Stimulated activated CD4-positive, alpha-beta T cell treated with anti-CD3 and anti-CD28 coated beads, Interleukin-1b, Interleukin-23, amount 100 ng/mL, for 1 hour (primary cell): ENCODE results near the gene THAP7.
"Not testable (repeated sequence)": the region's sequence is repeated elsewhere in the genome, so short reads cannot be mapped to it uniquely, and the experiment has no call there.

Experiments used
- DNase-seq, 2 donors: peaks; one replicate each; pipeline ENCODE4 v3.0.0-alpha.2; 2020; ENCODE audit warnings: low read depth in 2 of 2

The THAP7 gene, protein sequence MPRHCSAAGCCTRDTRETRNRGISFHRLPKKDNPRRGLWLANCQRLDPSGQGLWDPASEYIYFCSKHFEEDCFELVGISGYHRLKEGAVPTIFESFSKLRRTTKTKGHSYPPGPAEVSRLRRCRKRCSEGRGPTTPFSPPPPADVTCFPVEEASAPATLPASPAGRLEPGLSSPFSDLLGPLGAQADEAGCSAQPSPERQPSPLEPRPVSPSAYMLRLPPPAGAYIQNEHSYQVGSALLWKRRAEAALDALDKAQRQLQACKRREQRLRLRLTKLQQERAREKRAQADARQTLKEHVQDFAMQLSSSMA

DNA sequence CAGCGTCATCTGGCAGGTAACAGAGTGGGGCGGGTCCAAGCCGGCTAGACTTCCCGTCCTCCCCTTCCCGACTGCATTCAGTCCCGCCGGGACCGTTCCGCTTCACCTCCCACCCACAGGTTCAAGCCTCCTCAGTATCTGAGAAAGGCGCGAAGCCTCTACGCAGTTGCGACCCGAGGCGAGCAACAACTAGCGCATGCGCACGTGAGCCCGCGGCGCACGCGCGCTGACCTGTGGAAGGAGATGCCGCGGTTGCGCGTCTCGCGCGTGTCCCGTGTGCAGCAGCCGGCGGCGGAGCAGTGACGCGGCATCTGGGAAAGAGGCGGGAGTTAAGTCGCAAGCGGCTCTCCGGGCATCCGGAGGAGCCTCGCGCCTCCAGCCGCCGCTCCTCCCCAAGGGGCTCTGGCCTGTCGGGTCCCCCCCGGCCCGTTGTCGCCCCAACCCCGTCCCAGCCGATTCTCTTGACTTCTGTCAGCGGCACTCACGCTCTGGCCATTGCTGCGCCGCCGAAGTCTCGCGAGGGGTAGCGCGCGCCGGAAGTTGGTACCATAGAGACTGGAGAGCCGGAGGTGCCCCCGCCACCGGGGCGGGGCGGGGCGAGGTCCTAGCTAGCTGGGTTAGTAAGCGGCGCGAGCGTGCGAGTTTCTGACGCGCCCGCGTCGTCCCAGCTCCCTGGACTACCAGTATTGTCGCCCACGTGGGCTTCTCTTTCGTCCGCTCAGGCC lies at the start of gene THAP7:
THAP7 (minus strand) TSS at position 518 of the 725 bp plus-strand sequence; CDS start at position 311, 207 bp downstream.
- peak; percentile 92 to 93 for DNase-seq

DNA sequence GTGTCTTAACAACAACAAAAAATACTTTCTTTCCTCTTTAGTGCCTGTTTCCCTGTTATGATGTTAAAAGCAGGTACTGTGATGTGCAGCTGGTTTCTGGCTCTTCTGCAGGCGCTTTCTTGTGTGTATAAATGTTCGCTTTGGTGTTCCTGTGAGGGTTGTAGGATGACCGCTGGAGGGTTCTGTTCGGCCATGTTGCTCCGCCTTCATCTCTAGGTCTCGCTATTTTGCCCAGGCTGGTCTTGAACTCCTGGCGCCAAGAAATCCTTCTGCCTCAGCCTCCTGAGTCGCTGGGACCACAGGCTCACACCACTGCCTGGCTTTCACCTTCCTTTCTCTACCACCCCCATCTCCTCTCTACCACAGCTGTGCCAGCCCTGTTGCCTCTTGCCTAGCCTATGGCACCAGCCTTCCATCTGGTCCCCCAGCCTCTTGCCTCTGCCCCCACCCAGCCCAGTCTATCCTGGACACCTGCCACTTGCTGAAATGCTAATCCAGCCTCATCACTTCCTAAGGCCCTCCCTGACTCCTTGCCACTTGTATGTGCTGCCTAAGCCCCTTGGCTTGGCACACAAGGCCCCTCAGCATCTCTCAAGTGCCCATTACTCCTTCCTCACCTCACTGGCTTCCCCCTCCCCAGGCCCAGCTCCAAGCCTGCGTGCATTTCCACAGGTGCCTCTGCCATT lies 49.4 kb upstream of the THAP7 start:
- no peak for DNase-seq

DNA sequence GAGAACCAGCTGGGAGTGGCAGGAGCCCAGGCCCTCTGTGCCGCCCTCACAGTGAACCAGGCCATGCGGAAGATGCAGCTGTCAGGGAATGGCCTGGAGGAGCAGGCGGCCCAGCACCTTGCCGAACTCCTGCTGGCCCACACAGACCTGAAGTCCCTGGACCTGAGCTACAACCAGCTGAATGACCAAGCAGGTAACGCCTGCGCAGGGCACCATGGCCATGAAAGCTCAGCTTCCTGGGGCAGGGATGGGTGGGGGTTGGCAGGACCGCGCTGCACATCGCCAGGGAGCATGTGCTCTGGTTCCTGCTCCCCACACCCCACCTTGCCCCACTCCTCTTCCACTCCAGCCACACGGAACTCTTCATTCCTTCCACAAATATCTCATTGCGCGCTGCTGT lies 47.0 kb upstream of the THAP7 start:
- DNase-seq: not testable (repeated sequence)

DNA sequence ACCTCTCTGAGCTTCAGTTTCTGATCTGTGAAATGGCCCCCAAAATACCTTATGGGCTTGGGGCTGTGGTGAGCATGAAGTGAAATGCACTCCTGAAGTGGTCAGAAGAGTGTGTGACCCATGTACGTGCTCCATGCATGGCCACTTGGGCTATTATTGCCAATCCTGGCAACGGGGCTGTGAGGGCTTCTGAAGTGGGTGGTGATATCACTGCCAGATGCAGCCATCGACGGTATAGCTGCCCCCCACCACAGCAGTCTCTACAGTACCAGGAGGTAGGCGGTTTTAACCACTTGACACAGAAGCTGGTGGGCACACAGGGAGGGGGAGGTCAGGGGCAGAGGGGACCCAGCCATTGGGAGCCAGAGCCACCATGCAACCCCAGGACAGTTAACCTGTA lies 46.5 kb upstream of the THAP7 start:
- not testable (repeated sequence) for DNase-seq

DNA sequence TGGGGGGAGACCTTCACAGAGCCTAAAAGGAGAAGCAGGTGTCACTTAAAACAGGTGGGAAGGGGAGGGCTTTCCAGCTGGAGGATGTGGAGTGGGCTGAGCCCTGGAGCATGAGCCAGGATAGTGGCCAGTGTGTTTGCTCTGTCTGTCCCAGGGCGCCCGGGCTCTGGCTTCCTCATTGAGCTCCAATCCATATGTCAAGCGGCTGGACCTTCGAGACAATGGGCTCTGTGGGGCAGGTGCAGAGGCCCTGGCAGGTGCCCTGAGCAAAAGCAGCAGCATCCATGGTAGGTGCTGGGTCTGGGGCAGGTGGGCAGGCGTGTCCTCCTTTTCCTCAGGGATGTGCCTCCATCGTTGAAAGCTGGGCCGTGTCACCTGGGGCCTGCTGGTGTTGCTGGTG lies 45.8 kb upstream of the THAP7 start:
- no peak for DNase-seq

DNA sequence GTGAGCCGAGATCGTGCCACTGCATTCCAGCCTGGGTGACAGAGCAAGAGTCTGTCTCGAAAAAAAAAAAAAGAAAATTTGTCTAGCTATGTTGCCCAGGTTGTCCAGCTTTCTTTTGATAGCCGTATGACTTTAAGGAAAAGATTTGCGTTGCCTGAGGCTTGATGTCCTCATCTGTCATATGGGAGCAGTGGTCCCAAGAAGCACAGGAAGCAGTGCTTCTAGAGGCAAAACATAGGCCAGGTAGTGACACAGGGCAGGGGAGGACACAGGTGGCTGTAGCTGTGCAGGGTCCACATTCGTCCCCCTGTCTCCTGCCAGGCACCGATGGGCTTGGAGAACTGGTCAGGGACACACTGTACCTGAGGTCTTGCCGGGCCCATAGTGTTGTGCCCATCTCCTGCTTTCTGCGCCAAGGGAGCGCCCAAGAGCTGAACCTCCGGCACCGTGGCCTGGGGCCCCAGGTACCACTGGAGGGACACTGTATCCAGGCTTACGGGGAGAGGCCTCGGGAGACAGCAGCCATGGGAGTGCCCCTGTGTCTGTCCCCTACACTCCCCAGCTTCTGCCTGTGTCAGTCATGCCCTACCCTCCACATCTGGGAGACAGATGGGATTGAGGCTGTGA lies 45.2 kb upstream of the THAP7 start:
- no peak for DNase-seq

DNA sequence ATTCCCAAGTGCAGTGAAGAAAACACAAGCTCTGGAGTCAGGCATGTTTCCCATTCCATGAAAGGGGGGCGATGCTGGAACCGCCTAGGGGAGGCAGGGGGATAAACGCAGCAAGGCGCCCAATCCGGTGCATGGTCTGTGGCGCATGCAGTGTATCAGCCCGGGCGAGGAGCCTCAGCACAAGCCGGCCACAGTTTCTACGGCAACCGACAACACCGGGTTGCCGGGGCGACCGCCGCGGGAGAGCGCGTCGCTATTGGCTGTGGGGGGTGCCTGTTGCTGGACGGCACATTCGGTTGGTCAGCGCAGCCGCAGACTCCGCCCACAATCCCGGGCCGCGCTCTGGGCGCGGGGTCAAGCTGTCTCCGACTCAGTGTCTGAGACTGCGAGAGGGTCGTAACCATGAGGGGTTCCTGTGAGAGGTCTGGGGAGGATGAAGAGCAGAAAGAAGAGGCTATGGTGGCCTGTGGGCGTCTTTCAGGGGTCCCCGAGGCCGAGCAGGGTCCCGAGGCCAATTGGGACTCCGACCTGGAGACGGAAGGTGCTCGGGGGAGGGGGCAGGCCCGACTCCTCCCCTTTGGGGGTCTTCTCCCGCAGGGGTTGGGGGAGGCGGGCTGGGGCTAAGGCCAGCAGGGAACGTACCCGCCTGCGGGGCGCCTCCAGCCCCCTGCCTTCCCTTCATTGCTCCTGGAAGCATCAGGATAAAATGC lies 43.8 kb upstream of the THAP7 start, which contains the start of gene LRRC74B:
LRRC74B (plus strand) TSS at position 362 of the 710 bp plus-strand sequence; CDS start at position 403, 41 bp downstream.
- DNase-seq: peak; percentile 18 to 21

DNA sequence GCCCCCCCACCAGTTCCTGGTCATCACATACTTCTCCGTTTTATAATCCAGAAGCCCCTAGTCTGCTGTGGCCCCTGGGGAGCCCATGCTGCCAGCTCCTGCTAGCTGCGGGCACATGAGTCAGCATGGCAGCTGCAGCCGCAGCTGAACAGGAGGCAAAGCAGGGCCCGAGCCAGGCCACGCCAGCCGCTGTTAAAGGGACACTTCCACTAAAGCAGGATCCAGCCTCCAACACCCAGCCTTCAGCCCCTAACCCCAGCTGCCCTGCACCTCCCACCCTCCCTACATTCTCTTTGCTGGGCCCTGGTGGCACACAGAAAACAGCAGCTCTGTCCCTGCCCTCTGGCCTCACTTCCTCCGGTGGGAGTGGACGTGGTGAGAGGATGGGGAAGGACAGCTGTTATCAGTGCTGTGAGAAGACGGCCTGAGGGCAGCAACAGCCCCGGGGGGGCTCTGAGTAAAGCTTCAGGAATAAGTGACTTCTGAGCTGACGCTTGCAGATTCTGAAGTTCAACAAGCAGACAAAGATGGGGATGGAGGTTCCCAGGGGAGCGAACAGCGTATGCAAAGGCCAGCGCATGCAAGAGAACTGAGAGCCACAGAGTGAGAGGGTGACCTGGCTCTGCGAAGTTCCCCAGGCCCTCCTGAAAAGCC lies 43.1 kb upstream of the THAP7 start:
- DNase-seq: no peak

DNA sequence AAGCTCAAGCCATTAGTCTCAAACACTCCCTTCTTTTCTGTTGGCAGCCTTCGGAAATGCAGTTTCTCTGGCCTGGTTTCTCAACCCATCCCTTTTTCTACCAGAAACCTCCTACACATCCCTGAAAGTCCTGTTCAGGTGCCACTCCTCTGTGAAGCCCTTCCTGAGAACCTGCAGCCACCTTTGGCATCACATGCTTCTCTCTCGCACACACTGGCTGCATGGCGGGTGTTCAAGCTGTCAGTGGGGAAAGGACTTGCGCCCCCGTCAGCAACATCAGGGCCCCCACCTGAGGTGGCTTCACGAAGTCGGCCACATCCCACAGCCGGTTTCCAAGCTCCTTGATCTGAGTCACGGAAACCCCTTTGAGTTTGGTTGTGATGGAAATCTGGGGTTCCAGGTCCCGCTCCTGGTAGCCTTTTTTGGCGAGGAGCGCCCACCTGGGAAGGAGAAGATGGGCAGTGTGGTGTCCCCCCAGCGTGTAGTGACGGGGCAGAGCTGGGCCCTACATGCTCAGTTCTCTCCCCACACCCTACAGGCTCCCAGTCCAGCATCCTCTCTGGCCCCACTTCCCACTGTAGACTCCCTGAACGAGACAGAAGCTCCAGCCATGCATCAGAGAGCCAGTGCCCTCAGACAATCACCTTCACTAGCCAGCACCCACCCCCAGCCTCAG lies 42.1 kb upstream of the THAP7 start:
- no peak for DNase-seq

DNA sequence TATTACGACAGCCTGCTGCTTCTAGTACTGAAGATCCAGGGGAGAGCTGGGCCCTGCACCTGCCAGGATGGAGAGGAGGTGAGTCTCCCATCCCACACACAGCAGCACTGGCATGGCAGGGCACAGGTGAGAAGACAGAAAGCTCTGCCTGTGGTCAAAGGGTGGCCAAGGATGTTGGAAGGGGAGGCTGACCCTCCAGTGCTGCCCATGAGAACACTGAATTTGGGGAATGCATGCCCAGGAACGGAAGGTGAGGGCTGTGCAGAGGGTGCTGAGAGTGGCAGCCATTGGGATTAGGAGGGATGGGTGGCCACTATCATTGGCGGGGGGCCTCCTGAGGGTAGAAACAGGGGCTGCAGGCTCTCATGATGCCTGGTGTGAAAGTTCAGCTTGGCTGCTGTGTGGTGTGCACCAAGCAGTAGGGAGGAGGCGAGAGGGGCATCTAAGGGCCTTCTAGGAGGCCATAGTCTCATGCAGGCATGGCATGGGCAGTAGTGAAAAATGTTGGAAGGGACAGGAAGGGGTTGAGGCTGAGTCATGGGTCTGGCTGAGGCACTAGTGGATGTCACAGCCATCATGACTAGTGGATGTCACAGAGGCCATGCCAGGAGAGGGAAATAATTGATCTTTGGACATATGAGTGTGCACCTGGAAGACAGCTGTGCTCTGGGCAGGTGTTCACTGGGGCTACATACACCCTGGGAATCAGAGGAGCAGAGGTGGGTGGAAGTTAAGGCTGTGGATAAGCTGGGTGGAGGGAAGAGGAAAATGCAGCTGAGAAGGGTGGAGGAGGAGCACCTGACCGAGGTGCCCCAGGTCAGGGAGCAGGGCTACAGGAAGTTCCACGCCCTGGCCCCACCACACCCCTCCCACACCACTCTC lies 41.3 kb upstream of the THAP7 start:
- no peak for DNase-seq

DNA sequence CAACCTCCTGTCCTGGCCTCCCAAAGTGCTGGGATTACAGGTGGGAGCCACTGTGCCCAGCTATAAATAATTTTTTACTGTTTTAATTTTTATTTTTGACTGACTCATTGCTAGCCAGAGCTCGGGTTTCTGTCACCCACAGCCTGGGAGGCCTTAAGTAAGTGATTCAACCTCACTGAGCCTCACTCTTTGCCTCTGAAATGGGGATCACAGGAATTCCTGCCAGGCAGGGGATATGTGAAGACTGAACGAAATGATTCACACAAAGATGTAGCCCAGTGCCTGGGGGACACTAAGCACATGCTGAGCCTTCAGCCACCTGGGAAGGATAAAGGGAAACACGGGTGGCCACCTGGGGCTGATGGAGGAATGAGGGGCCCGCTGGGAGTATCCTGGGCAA lies 40.0 kb upstream of the THAP7 start:
- no peak for DNase-seq

DNA sequence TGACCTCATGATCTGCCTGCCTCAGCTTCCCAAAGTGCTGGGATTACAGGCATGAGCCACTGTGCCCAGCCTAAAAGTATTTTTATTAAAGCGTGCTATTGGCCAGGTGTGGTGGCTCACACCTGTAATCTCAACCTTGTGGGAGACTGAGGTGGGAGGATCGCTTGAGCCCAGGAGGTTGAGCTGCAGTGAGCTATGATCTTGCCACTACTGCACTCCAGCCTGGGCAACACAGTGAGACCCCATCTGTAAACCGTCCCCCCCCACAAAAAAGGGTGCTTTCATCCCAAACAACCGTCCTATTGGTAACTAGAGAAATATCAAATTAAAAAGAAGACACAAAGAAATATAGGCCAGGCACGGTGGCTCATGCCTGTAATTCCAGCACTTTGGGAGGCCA lies 37.2 kb upstream of the THAP7 start:
- DNase-seq: not testable (repeated sequence)

DNA sequence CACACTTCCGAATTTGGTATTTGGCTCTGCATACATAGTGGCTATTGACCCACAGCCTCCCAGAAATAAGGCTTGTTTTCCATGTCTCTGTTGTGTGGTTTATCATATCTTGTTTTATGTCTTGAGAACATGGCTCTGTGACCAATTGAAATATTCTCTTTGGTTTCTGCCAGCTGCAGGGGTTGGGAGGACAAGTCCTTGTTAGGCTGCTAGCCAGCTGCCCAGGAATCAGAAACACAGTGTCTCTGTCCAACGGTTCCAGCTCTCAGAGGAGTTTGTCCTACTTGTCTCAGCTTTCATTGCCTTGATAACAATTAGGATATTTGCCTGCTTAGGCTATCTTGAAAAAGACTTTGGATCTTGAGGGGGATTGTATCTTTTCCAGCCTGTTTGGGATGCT lies 36.5 kb upstream of the THAP7 start:
- no peak for DNase-seq

DNA sequence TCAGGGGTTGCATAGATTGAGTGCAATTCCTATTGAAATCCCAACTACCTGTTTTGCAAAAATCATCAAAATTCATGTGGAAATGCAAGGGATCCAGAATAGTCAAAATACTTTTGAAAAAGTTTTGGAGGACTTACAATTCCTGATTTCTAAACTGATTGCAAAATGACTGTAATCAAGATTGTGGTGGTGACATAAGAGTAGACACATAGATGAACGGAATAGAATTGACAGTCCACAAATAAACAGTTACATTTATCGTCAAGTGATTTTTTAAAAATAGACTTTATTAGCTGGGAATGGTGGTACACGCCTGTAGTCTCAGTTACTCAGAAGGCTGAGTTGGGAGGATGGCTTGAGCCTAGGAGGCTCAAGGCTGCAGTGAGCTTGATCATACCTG lies 33.1 kb upstream of the THAP7 start:
- no peak for DNase-seq

DNA sequence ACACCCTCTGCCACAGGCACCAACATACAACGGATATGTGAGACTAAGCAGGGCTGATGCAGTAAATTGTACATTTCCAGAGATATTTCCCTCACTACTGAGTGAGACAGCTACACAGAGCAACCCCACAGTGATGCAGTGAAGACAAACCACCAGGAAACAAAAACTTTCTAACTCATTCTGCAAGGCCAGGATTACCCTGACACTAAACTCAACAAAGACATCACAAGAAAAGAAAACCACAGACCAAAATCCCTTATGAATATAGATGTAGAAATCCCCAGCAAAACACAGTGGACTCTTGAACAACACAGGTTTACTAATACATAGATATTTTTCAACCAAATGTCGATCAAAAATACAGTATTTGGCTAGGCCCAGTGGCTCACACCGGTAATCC lies 32.0 kb upstream of the THAP7 start:
- no peak for DNase-seq

DNA sequence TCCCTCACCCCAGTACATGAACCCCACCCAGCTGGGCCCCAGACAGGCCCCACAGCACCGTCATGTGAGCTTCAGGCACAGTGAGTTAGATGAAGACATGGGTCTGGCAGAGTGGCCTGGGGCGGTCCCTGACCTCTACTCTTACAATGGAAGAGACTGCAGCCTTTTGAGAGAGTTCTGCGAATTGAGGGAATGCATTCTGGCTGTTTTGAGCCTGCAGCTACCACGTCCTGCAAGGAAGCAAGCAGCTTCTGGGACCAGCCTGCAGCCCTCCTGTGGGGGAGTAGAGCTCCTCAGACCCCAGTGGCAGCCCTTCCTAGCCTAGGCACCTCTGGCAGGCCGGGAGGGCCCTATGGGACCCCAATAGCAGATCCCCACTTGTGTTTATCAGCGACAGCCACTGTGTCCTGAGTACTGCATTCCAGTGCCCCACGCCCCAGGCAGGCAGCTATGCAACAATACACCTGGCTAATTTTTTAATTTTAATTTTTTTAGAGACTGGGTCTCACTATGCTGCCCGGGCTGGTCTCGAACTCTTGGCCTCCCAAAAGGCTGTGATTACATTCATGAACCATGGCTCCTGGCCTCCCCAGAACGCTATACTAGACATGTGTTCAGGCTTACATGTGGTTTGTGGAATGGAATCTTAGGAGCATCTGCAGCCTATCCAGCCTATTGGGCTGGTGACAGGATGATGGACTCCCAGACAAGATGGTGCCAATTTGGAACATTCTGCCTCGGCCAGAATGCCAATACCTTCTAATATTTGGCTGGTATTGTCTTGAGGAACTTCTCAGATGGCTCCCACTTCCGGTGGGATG lies 31.2 kb upstream of the THAP7 start:
- no peak for DNase-seq

DNA sequence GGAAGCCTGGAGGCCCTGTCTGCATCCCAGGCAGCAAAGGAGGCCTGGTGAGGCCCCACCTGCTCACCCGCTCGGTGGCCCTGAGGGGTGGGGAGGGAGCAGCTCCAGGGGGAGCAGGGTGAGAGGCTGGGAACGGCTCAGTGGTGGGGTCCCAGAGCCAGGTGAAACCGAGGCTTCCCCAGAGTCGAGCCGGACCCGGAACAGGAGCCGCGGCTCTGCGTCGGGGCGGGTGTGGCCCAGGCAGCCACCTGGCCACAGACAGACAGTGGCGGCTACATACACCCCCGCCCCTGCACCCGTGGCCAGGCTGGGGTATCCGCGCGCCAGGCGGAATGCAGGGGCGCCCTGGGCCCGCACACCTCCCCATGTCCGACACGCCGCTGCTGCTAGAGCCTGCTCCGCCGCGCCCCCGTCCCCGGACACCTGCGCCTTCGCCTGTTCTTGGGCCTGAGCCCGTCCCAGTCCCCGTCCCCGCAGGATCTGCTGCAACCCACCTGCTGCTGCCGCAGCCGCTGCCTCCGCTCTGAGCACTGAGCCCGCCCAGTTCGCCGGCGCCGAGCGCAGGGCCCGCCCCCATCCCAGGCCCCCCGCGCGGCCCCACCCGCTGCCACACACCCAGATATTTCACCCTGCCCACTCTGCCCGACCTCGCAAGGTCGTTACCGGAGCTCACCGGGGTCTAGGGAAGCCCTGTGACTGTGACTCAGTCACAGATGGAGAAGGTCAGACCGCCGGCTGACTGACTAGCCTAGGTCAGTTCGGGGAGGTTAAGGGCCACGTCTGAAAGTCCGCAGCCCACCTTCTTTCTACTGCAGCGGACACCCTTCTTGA lies 30.3 kb upstream of the THAP7 start, which contains the start of gene SLC7A4:
SLC7A4 (minus strand) TSS at position 525 of the 831 bp plus-strand sequence. CDS start 749 bp downstream, outside the sequence.
- DNase-seq: no peak
